H1 (cell line): Measurements from ENCODE around the gene MORN5.

Source experiments
- CTCF ChIP-seq, 3 experiments: IDR thresholded peaks; 1 replicate in 2 of 3; 2 replicates in 1 of 3; pipeline versions ENCODE4 v1.5.1 to v1.6.1; 2011; ENCODE audit warnings: low read length in 3 of 3, mild to moderate bottlenecking in 3 of 3, inconsistent platforms in 2 of 3, low read depth in 1 of 3, moderate library complexity in 1 of 3; ENCODE audit not compliant: insufficient read depth in 1 of 3; ENCODE audit errors: control extremely low read depth in 1 of 3
- FOSL1 ChIP-seq: IDR thresholded peaks from 2 replicates; pipeline ENCODE4 v1.6.1; 2011; ENCODE audit warnings: mild to moderate bottlenecking, low read depth, low read length, moderate library complexity; ENCODE audit not compliant: insufficient read depth
- GABPA ChIP-seq: IDR thresholded peaks from 2 replicates; pipeline ENCODE4 v1.6.1; 2011; ENCODE audit warnings: mild to moderate bottlenecking, low read length, moderate library complexity, borderline replicate concordance; ENCODE audit not compliant: insufficient read depth
- JUN ChIP-seq: IDR thresholded peaks from 2 replicates; pipeline ENCODE4 v1.6.1; 2011; ENCODE audit warnings: low read depth, mild to moderate bottlenecking, improper control_type of control experiment, low read length
- RAD21 ChIP-seq, 2 experiments: IDR thresholded peaks in 1 of 2; conservative IDR thresholded peaks in 1 of 2; 2 replicates each; pipeline ENCODE4 v1.6.1; 2011; ENCODE audit warnings: low read depth in 2 of 2, low read length in 2 of 2, improper control_type of control experiment in 1 of 2, inconsistent platforms in 1 of 2, mild to moderate bottlenecking in 1 of 2, moderate library complexity in 1 of 2
- RNF2 ChIP-seq: fragments of 200-900, 300-1000 bp; sonication (generic); IDR thresholded peaks from 2 replicates; pipeline ENCODE4 v1.7.1; 2016; ENCODE audit warnings: borderline replicate concordance, low read depth, mild to moderate bottlenecking, antibody characterized with exemption, low read length; ENCODE audit not compliant: poor library complexity, severe bottlenecking; ENCODE audit errors: missing control alignments
- SUZ12 ChIP-seq: fragments of 200-600 bp; sonication (generic); IDR thresholded peaks from 2 replicates; pipeline ENCODE4 v1.6.1; 2012; ENCODE audit warnings: mild to moderate bottlenecking, inconsistent platforms, low read length, moderate library complexity, mixed read lengths
- TAF1 ChIP-seq: IDR thresholded peaks from 2 replicates; pipeline ENCODE4 v1.6.1; 2011; ENCODE audit warnings: mild to moderate bottlenecking, low read depth, low read length
- TEAD4 ChIP-seq: IDR thresholded peaks from 2 replicates; pipeline ENCODE4 v1.6.1; 2012; ENCODE audit warnings: low read depth, low read length, inconsistent platforms, mixed read lengths

DNA sequence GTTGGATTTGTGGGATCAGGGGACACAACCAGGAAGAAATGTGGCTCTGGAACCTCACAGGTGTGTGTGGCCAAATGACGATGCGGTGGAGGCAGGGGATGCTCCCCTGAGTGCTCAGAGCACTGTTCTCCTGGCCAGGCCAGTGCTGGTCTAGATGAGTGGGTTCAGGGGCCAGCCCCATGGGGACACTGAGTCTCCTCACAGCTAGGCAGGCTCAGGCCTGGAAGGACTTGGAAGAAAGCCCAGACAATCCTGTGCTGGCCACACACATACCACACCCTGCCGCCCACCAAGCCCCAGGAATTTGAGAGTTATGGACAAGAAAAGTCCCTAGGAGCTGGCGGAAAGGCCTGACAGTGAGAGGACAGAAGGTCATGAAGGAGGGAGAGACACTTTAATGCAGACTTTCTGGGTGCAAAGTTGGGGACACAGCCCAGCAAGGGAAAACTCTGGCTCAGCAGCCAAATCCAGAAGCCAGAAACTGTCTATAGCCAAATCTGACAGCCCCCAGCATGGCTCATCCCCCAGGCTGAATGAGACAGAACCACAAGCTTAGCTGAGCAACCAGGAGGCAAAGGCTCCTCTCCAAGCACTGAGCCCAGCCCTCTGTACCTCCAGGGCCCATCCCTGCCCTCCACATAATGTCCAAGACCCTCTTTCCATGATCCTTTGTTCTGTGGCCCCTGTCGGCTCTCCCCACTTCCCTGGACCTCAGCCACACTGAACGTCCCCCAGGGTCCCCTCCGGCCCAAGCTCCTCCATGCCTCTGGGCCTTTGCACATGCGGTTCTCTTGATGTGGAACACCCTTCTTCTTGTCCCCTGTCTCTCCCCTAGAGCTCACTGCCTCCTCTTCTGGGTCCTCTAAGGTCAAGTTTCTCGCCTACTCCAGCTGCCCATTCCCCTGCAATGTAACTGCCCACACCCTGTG is 46.7 kb downstream of the MORN5 start:
- no peak for TF ChIP-seq CTCF (IDR thresholded peaks at IDR 0.05; ENCODE audit: control extremely low read depth in 1 of 3, insufficient read depth in 1 of 3, low read depth in 1 of 3, low read length in 3 of 3)
- no peak for TF ChIP-seq SUZ12
- no peak for TF ChIP-seq TAF1
- TF ChIP-seq GABPA = no peak
- no peak for TF ChIP-seq TEAD4
- TF ChIP-seq RNF2 = no peak
- TF ChIP-seq FOSL1 = no peak
- TF ChIP-seq RAD21 (IDR thresholded peaks at IDR 0.05 in 1 of 2, conservative IDR thresholded peaks at IDR 0.05 in 1 of 2; ENCODE audit: low read depth in 2 of 2, low read length in 2 of 2) = no peak
- no peak for TF ChIP-seq JUN
